ENCODE measurements around the gene PRMT1. TPM values are rescaled to one million over a fixed set of nuclear protein-coding genes. Genes with fewer than 3 reads are reported as not detected.
"Not testable (repeated sequence)": the region's sequence is repeated elsewhere in the genome, so short reads cannot be mapped to it uniquely, and the experiment has no call there.

Gene PRMT1
- total and polyA plus RNA-seq, 4 donors = 150 to 249 (median 204) TPM

DNA sequence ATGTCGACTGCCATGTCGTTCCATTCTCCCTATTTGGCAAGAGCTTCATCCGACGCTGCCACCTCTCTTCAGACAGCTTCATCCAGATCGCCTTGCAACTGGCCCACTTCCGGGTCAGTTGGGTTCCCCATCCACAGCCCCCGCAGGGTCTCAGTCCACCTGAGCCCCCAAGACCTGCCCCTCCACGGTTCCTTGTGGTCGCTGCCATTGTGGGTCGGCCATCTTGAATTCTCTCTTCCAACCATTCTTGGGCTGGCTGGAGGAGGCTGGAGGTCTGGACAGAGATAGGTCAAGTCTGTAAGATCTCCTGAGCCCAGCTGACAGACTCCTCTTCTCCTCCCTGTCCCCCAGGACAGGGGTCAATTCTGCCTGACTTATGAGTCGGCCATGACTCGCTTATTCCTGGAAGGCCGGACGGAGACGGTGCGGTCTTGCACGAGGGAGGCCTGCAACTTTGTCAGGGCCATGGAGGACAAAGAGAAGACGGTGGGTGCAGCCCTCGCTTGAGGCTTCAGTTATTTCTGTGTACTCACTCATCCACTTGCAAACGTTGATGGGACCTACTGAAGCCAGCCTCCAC is 33.4 kb downstream of the PRMT1 start:
- H3K9me3 ChIP-seq (ENCODE audit: control insufficient read depth, insufficient read depth, low read length) = no peaks in the 10 kb centered on the region
- peaks cover 83% of the 10 kb centered on the region for H3K36me3 ChIP-seq (ENCODE audit: control insufficient read depth, insufficient read depth, low read length)
- no peak overlapping the region for H3K27ac ChIP-seq (ENCODE audit: low read depth, low read length)
- no peaks in the 10 kb centered on the region for H3K4me1 ChIP-seq (ENCODE audit: control insufficient read depth, insufficient read depth, low read length)
- no peaks in the 10 kb centered on the region for H3K27me3 ChIP-seq (ENCODE audit: control insufficient read depth, insufficient read depth, low read length)
- H3K4me3 ChIP-seq (ENCODE audit: low read depth, low read length) = no peak overlapping the region
- 98% methylated on average over 13 of the region's 20 CpGs for WGBS (ENCODE audit: insufficient coverage)
- no peak for DNase-seq (ENCODE audit: low read depth in 4 of 6, low spot score in 6 of 6)

GRCh38 chr19:49712397-49712859 is 35.4 kb downstream of the PRMT1 start:
- WGBS (ENCODE audit: insufficient coverage) = 62% methylated on average over 16 of the region's 20 CpGs
- H3K4me1 ChIP-seq (ENCODE audit: control insufficient read depth, insufficient read depth, low read length) = no peaks in the 10 kb centered on the region
- no peak overlapping the region for H3K27ac ChIP-seq (ENCODE audit: low read depth, low read length)
- H3K36me3 ChIP-seq (ENCODE audit: control insufficient read depth, insufficient read depth, low read length) = peaks cover 63% of the 10 kb centered on the region
- H3K9me3 ChIP-seq (ENCODE audit: control insufficient read depth, insufficient read depth, low read length) = no peaks in the 10 kb centered on the region
- no peak overlapping the region for H3K4me3 ChIP-seq (ENCODE audit: low read depth, low read length)
- no peak for DNase-seq (ENCODE audit: low read depth in 4 of 6, low spot score in 6 of 6)
- H3K27me3 ChIP-seq (ENCODE audit: control insufficient read depth, insufficient read depth, low read length) = no peaks in the 10 kb centered on the region

GRCh38 chr19:49713236-49713845 is 36.3 kb downstream of the PRMT1 start:
- H3K27ac ChIP-seq (ENCODE audit: low read depth, low read length) = no peak overlapping the region
- no peaks in the 10 kb centered on the region for H3K27me3 ChIP-seq (ENCODE audit: control insufficient read depth, insufficient read depth, low read length)
- no peak overlapping the region for H3K4me3 ChIP-seq (ENCODE audit: low read depth, low read length)
- H3K4me1 ChIP-seq (ENCODE audit: control insufficient read depth, insufficient read depth, low read length) = peaks cover 4% of the 10 kb centered on the region
- peaks cover 54% of the 10 kb centered on the region for H3K36me3 ChIP-seq (ENCODE audit: control insufficient read depth, insufficient read depth, low read length)
- WGBS (ENCODE audit: insufficient coverage) = 89% methylated on average over 6 of the region's 8 CpGs
- no peaks in the 10 kb centered on the region for H3K9me3 ChIP-seq (ENCODE audit: control insufficient read depth, insufficient read depth, low read length)
- no peak for DNase-seq (ENCODE audit: low read depth in 4 of 6, low spot score in 6 of 6)

GRCh38 chr19:49716154-49716553 is 39.1 kb downstream of the PRMT1 start:
- H3K9me3 ChIP-seq (ENCODE audit: control insufficient read depth, insufficient read depth, low read length) = no peaks in the 10 kb centered on the region
- no peak overlapping the region for H3K27ac ChIP-seq (ENCODE audit: low read depth, low read length)
- 47% methylated on average over 2 of the region's 3 CpGs for WGBS (ENCODE audit: insufficient coverage)

GRCh38 chr19:49718511-49718910 is 41.4 kb downstream of the PRMT1 start:
- 70% methylated on average over 5 of the region's 8 CpGs for WGBS (ENCODE audit: insufficient coverage)
- H3K9me3 ChIP-seq (ENCODE audit: control insufficient read depth, insufficient read depth, low read length) = no peaks in the 10 kb centered on the region
- peaks cover 8% of the 10 kb centered on the region for H3K36me3 ChIP-seq (ENCODE audit: control insufficient read depth, insufficient read depth, low read length)
- H3K4me1 ChIP-seq (ENCODE audit: control insufficient read depth, insufficient read depth, low read length) = peaks cover 9% of the 10 kb centered on the region
- no peak overlapping the region for H3K4me3 ChIP-seq (ENCODE audit: low read depth, low read length)
- H3K27me3 ChIP-seq (ENCODE audit: control insufficient read depth, insufficient read depth, low read length) = no peaks in the 10 kb centered on the region
- H3K27ac ChIP-seq (ENCODE audit: low read depth, low read length) = peak overlapping the region; percentile 49
- peak in 3 of 6 donors; percentile 4 to 68 (median 9) for DNase-seq (ENCODE audit: low read depth in 4 of 6, low spot score in 6 of 6)

More at GRCh38 chr19:49716154-49716553, 39.1 kb downstream of the PRMT1 start:
- Histone ChIP-seq H3K4me3 (ENCODE audit: low read depth, low read length) (no peak overlapping the region), H3K36me3 (ENCODE audit: control insufficient read depth, insufficient read depth, low read length) (peaks cover 30% of the 10 kb centered on the region), H3K27me3 (ENCODE audit: control insufficient read depth, insufficient read depth, low read length) (no peaks in the 10 kb centered on the region), H3K4me1 (ENCODE audit: control insufficient read depth, insufficient read depth, low read length) (peaks cover 9% of the 10 kb centered on the region)
- no peak for DNase-seq (ENCODE audit: low read depth in 4 of 6, low spot score in 6 of 6)

DNA sequence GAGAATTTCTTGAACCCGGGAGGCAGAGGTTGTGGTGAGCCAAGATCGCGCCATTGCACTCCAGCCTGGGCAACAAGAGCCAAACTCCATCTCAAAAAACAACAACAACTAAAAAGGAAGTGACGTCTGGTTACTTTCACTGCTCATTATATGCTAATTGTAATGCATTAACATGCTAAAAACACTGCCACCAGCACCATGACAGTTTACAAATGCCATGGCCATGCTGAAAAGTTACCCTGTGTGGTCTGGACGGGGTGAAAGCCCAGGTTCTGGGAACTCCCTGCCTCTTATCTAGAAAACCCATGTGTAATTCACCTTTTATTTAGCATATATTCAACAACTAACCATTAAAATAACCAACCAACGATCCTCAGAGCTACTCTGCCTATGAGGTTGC is 41.9 kb downstream of the PRMT1 start:
- Histone ChIP-seq H3K36me3 (ENCODE audit: control insufficient read depth, insufficient read depth, low read length) (peaks cover 4% of the 10 kb centered on the region), H3K27me3 (ENCODE audit: control insufficient read depth, insufficient read depth, low read length) (no peaks in the 10 kb centered on the region), H3K4me3 (ENCODE audit: low read depth, low read length) (no peak overlapping the region), H3K4me1 (ENCODE audit: control insufficient read depth, insufficient read depth, low read length) (peaks cover 9% of the 10 kb centered on the region), H3K27ac (ENCODE audit: low read depth, low read length) (peak overlapping the region; percentile 49), H3K9me3 (ENCODE audit: control insufficient read depth, insufficient read depth, low read length) (no peaks in the 10 kb centered on the region)
- WGBS (ENCODE audit: insufficient coverage) = 72% methylated on average over 2 of the region's 6 CpGs
- no peak for DNase-seq (ENCODE audit: low read depth in 4 of 6, low spot score in 6 of 6)

- 81% methylated on average over 19 of the region's 22 CpGs for WGBS (ENCODE audit: insufficient coverage)
- not testable (repeated sequence) for DNase-seq (ENCODE audit: low read depth in 4 of 6, low spot score in 6 of 6); H3K4me1 ChIP-seq (ENCODE audit: control insufficient read depth, insufficient read depth, low read length); H3K36me3 ChIP-seq (ENCODE audit: control insufficient read depth, insufficient read depth, low read length); H3K27me3 ChIP-seq (ENCODE audit: control insufficient read depth, insufficient read depth, low read length); H3K4me3 ChIP-seq (ENCODE audit: low read depth, low read length); H3K27ac ChIP-seq (ENCODE audit: low read depth, low read length); H3K9me3 ChIP-seq (ENCODE audit: control insufficient read depth, insufficient read depth, low read length)
These were observed 42.3 kb downstream of the PRMT1 start for GRCh38 chr19:49719420-49719819.

GRCh38 chr19:49727217-49728030 is 50.4 kb downstream of the PRMT1 start:
- peak overlapping the region; percentile 61 for H3K27ac ChIP-seq (ENCODE audit: low read depth, low read length)
- no peaks in the 10 kb centered on the region for H3K27me3 ChIP-seq (ENCODE audit: control insufficient read depth, insufficient read depth, low read length)
- H3K4me3 ChIP-seq (ENCODE audit: low read depth, low read length) = no peak overlapping the region
- H3K9me3 ChIP-seq (ENCODE audit: control insufficient read depth, insufficient read depth, low read length) = no peaks in the 10 kb centered on the region
- peak in 3 of 6 donors; percentile 7 to 39 (median 20) for DNase-seq (ENCODE audit: low read depth in 4 of 6, low spot score in 6 of 6)
- H3K36me3 ChIP-seq (ENCODE audit: control insufficient read depth, insufficient read depth, low read length) = no peaks in the 10 kb centered on the region
- 57% methylated on average over 16 of the region's 23 CpGs for WGBS (ENCODE audit: insufficient coverage)
- peaks cover 15% of the 10 kb centered on the region for H3K4me1 ChIP-seq (ENCODE audit: control insufficient read depth, insufficient read depth, low read length)

GRCh38 chr19:49730166-49730565 is 53.1 kb downstream of the PRMT1 start:
- Histone ChIP-seq H3K4me3 (ENCODE audit: low read depth, low read length) (no peak overlapping the region), H3K4me1 (ENCODE audit: control insufficient read depth, insufficient read depth, low read length) (peaks cover 15% of the 10 kb centered on the region), H3K27ac (ENCODE audit: low read depth, low read length) (no peak overlapping the region), H3K9me3 (ENCODE audit: control insufficient read depth, insufficient read depth, low read length) (no peaks in the 10 kb centered on the region), H3K36me3 (ENCODE audit: control insufficient read depth, insufficient read depth, low read length) (no peaks in the 10 kb centered on the region), H3K27me3 (ENCODE audit: control insufficient read depth, insufficient read depth, low read length) (no peaks in the 10 kb centered on the region)
- no peak for DNase-seq (ENCODE audit: low read depth in 4 of 6, low spot score in 6 of 6)
- 100% methylated on average over 4 of the region's 5 CpGs for WGBS (ENCODE audit: insufficient coverage)

All from spinal cord (tissue), 10 donors.